NCI-H774 (cell line): ENCODE measurements around the gene KLHL6.
"Not testable (repeated sequence)": the region's sequence is repeated elsewhere in the genome, so short reads cannot be mapped to it uniquely, and the experiment has no call there.

ENCODE experiments used
- DNase-seq: peaks from one replicate; lab custom pipeline; 2025; lab: John Stamatoyannopoulos, UW

Gene KLHL6

GRCh38 chr3:183447206-183448001 lies 108.1 kb downstream of the KLHL6 start:
- peak; percentile 97 for DNase-seq

- no peak for DNase-seq
Measured at GRCh38 chr3:183446838-183447205, 108.7 kb downstream of the KLHL6 start.

GRCh38 chr3:183444748-183445147 lies 110.8 kb downstream of the KLHL6 start:
- no peak for DNase-seq

GRCh38 chr3:183443395-183444385 lies 111.8 kb downstream of the KLHL6 start:
- no peak for DNase-seq

GRCh38 chr3:183442994-183443393 lies 112.5 kb downstream of the KLHL6 start:
- DNase-seq = no peak

GRCh38 chr3:183440521-183440920 lies 115.0 kb downstream of the KLHL6 start:
- not testable (repeated sequence) for DNase-seq

- DNase-seq = no peak
Measured at GRCh38 chr3:183439515-183439914, 116.0 kb downstream of the KLHL6 start.

- peak; percentile 18 for DNase-seq
Measured at GRCh38 chr3:183438735-183439134, 116.8 kb downstream of the KLHL6 start.

- DNase-seq = no peak
Measured at GRCh38 chr3:183437666-183438564, 117.6 kb downstream of the KLHL6 start.
